GM12878 (cell line): Measurements from ENCODE around the gene FERMT2.

Experiments
- ATF2 ChIP-seq: IDR thresholded peaks from 2 replicates; pipeline ENCODE4 v1.6.1; 2012; ENCODE audit warnings: low read length, inconsistent platforms
- CTCF ChIP-seq, 3 experiments: IDR thresholded peaks in 2 of 3; conservative IDR thresholded peaks in 1 of 3; 2 replicates each; pipeline ENCODE4 v1.5.1; 2011; ENCODE audit warnings: low read depth in 3 of 3, low read length in 3 of 3, mild to moderate bottlenecking in 3 of 3, control low read depth in 2 of 3, moderate library complexity in 2 of 3, inconsistent platforms in 1 of 3, mixed read lengths in 1 of 3; ENCODE audit not compliant: control insufficient read depth in 2 of 3, insufficient read depth in 1 of 3; ENCODE audit errors: extremely low read depth in 1 of 3
- EZH2 ChIP-seq: IDR thresholded peaks from 2 replicates; pipeline ENCODE4 v1.6.1; 2012; ENCODE audit warnings: low read depth, mild to moderate bottlenecking, control low read depth, inconsistent platforms, low read length, borderline replicate concordance; ENCODE audit not compliant: control insufficient read depth
- MYC ChIP-seq: IDR thresholded peaks from 2 replicates; pipeline ENCODE4 v1.6.1; 2011; ENCODE audit warnings: mild to moderate bottlenecking, low read length, moderate library complexity, inconsistent platforms; ENCODE audit not compliant: insufficient read depth, insufficient replicate concordance, insufficient read length, severe bottlenecking
- POLR2A ChIP-seq: IDR thresholded peaks from 2 replicates; pipeline ENCODE4 v1.6.1; 2011; ENCODE audit warnings: low read depth, mild to moderate bottlenecking, low read length
- RAD21 ChIP-seq: IDR thresholded peaks from 2 replicates; pipeline ENCODE4 v1.6.1; 2011; ENCODE audit warnings: mild to moderate bottlenecking, low read depth, low read length, moderate library complexity; ENCODE audit not compliant: insufficient read depth
- RELA ChIP-seq: fragments of 450-650 bp; IDR thresholded peaks from 2 replicates; pipeline ENCODE4 v1.8.0; 2014; ENCODE audit warnings: borderline replicate concordance; ENCODE audit not compliant: partially characterized antibody
- RFX5 ChIP-seq: IDR thresholded peaks from 2 replicates; pipeline ENCODE4 v1.6.1; 2011; ENCODE audit warnings: low read depth, low read length, improper control_type of control experiment
- SMAD1 ChIP-seq: fragments of 450-650 bp; IDR thresholded peaks from 2 replicates; pipeline ENCODE4 v1.6.1; 2018; ENCODE audit warnings: mild to moderate bottlenecking, low read depth; ENCODE audit not compliant: partially characterized antibody
- TAF1 ChIP-seq: IDR thresholded peaks from 2 replicates; pipeline ENCODE4 v1.6.1; 2011; ENCODE audit warnings: mild to moderate bottlenecking, low read depth, low read length, borderline replicate concordance
- ZNF274 ChIP-seq: IDR thresholded peaks from one replicate; pipeline ENCODE4 v1.8.0; 2011; ENCODE audit not compliant: insufficient read length, insufficient read depth

- TF ChIP-seq CTCF (IDR thresholded peaks at IDR 0.05 in 2 of 3, conservative IDR thresholded peaks at IDR 0.05 in 1 of 3; ENCODE audit: control insufficient read depth in 2 of 3, extremely low read depth in 1 of 3, insufficient read depth in 1 of 3, low read depth in 3 of 3, low read length in 3 of 3) (no peak), RELA (no peak), RFX5 (no peak), RAD21 (no peak), ATF2 (no peak), MYC (no peak), POLR2A (no peak), EZH2 (no peak), TAF1 (no peak), ZNF274 (no peak), SMAD1 (no peak)
These were observed 3.7 kb upstream of the FERMT2 start for GRCh38 chr14:52954346-52955214.
